H1 (cell line): ENCODE data around the gene SSBP3.

Experiments
- ATF2 ChIP-seq: IDR thresholded peaks from 2 replicates; pipeline ENCODE4 v1.6.1; 2012; ENCODE audit warnings: low read length, inconsistent platforms
- ATF3 ChIP-seq: IDR thresholded peaks from 2 replicates; pipeline ENCODE4 v1.6.1; 2011; ENCODE audit warnings: low read depth, mild to moderate bottlenecking, low read length; ENCODE audit not compliant: insufficient read depth
- CTCF ChIP-seq, 3 experiments: IDR thresholded peaks; 1 replicate in 2 of 3; 2 replicates in 1 of 3; pipeline versions ENCODE4 v1.5.1 to v1.6.1; 2011; ENCODE audit warnings: low read length in 3 of 3, mild to moderate bottlenecking in 3 of 3, inconsistent platforms in 2 of 3, low read depth in 1 of 3, moderate library complexity in 1 of 3; ENCODE audit not compliant: insufficient read depth in 1 of 3; ENCODE audit errors: control extremely low read depth in 1 of 3
- HDAC6 ChIP-seq: IDR thresholded peaks from one replicate; pipeline ENCODE4 v1.7.1; 2012; ENCODE audit warnings: low read depth, mild to moderate bottlenecking, inconsistent platforms, low read length, moderate library complexity
- POLR2A ChIP-seq, 2 experiments: IDR thresholded peaks; 1 replicate in 1 of 2; 2 replicates in 1 of 2; pipeline ENCODE4 v1.6.1; 2011; ENCODE audit warnings: low read depth in 2 of 2, low read length in 2 of 2, mild to moderate bottlenecking in 2 of 2; ENCODE audit errors: control extremely low read depth in 1 of 2
- POLR2AphosphoS5 ChIP-seq: IDR thresholded peaks from 2 replicates; pipeline ENCODE4 v1.6.1; 2011; ENCODE audit warnings: low read depth, low read length
- SP4 ChIP-seq: IDR thresholded peaks from 2 replicates; pipeline ENCODE4 v1.6.1; 2012; ENCODE audit warnings: low read length, inconsistent platforms

GRCh38 chr1:54381524-54381923, 24.7 kb downstream of the SSBP3 start:
- no peak for TF ChIP-seq POLR2A (IDR thresholded peaks at IDR 0.05; ENCODE audit: control extremely low read depth in 1 of 2, low read depth in 2 of 2, low read length in 2 of 2)
- no peak for TF ChIP-seq SP4
- no peak for TF ChIP-seq POLR2AphosphoS5
- TF ChIP-seq ATF3, result no peak
- TF ChIP-seq HDAC6, result no peak
- no peak for TF ChIP-seq CTCF (IDR thresholded peaks at IDR 0.05; ENCODE audit: control extremely low read depth in 1 of 3, insufficient read depth in 1 of 3, low read depth in 1 of 3, low read length in 3 of 3)
- no peak for TF ChIP-seq ATF2
